B cell (primary cell): ENCODE results near the gene CYP2U1. TPM values are rescaled to one million over a fixed set of nuclear protein-coding genes. Genes with fewer than 3 reads are reported as not detected.

ENCODE experiments used
- ATAC-seq: fragments of 200-7000 bp; cut with Tn5 transposase; one replicate; pipeline ENCODE4 v1.10.0; 2021; ENCODE audit warnings: low read depth, mild to moderate bottlenecking, moderate number of reproducible peaks, moderate library complexity
- CTCF ChIA-PET: fragments of 350-600 bp; sonication (Branson Sonifier 250); formaldehyde crosslinking; loops from one replicate; lab custom pipeline; 2021; ENCODE audit warnings: antibody characterized with exemption, inconsistent platforms; lab: Charles Lee
- POLR2A ChIA-PET: fragments of 350-600 bp; sonication (Branson Sonifier 250); formaldehyde crosslinking; loops from one replicate; lab custom pipeline; 2021; ENCODE audit warnings: antibody characterized with exemption; lab: Charles Lee
- DNase-seq: peaks from one replicate; pipeline ENCODE4 v3.0.0; 2013
- H2AFZ ChIP-seq: 2 replicates; pipeline ENCODE4 v1.6.1; 2012; ENCODE audit warnings: mild to moderate bottlenecking, low read depth, low read length; ENCODE audit not compliant: insufficient read depth, poor library complexity, severe bottlenecking
- H3K27ac ChIP-seq, 2 donors: 1 replicate in 1 of 2; 2 replicates in 1 of 2; pipeline ENCODE4 v1.5.1; 2012 to 2013; ENCODE audit warnings: low read length in 2 of 2, mild to moderate bottlenecking in 2 of 2, moderate library complexity in 1 of 2
- H3K27me3 ChIP-seq, 4 experiments: fragments of 200-600 bp in 1 of 4; sonication (generic) in 1 of 4; replicated peaks in 1 of 4; 1 replicate in 2 of 4; 2 replicates in 2 of 4; pipeline versions ENCODE4 v1.6.1 to v1.7.0; 2013 to 2016; ENCODE audit warnings: low read length in 3 of 4, mild to moderate bottlenecking in 2 of 4, mixed read lengths in 1 of 4, moderate library complexity in 1 of 4; ENCODE audit not compliant: insufficient read depth in 4 of 4, control insufficient read depth in 3 of 4; ENCODE audit errors: control extremely low read depth in 1 of 4
- H3K36me3 ChIP-seq, 2 experiments: replicated peaks in 1 of 2; 1 replicate in 1 of 2; 2 replicates in 1 of 2; pipeline versions ENCODE4 v1.6.1 to v1.7.1; 2013; ENCODE audit warnings: low read length in 1 of 2; ENCODE audit not compliant: insufficient read depth in 2 of 2, control insufficient read depth in 1 of 2; ENCODE audit errors: control extremely low read depth in 1 of 2, extremely low read depth in 1 of 2
- H3K4me1 ChIP-seq, 2 donors: fragments of 200-600 bp in 1 of 2; sonication (generic) in 1 of 2; 1 replicate in 1 of 2; 2 replicates in 1 of 2; pipeline versions ENCODE4 v1.5.1 to v1.6.1; 2013 to 2017; ENCODE audit warnings: low read length in 2 of 2; ENCODE audit not compliant: control insufficient read depth in 2 of 2, insufficient read depth in 2 of 2
- H3K4me2 ChIP-seq: replicated peaks from 2 replicates; pipeline ENCODE3; 2012; ENCODE audit warnings: mild to moderate bottlenecking, low read depth, low read length; ENCODE audit not compliant: poor library complexity, severe bottlenecking
- H3K4me3 ChIP-seq, 5 experiments: fragments of 200-600 bp in 1 of 5; sonication (generic) in 1 of 5; 1 replicate in 3 of 5; 2 replicates in 2 of 5; pipeline versions ENCODE4 v1.5.1 to v1.7.0; 2011 to 2016; ENCODE audit warnings: low read length in 4 of 5, mild to moderate bottlenecking in 4 of 5, low read depth in 2 of 5, control low read depth in 1 of 5, moderate library complexity in 1 of 5; ENCODE audit not compliant: insufficient read depth in 1 of 5; ENCODE audit errors: control extremely low read depth in 1 of 5, extremely low read depth in 1 of 5
- H3K79me2 ChIP-seq: fragments of 200-600 bp; sonication (generic); one replicate; pipeline ENCODE4 v1.6.0; 2016; ENCODE audit warnings: low read length; ENCODE audit not compliant: control insufficient read depth, insufficient read depth
- H3K9ac ChIP-seq: fragments of 200-600 bp; sonication (generic); 2 replicates; pipeline ENCODE4 v1.6.1; 2017; ENCODE audit warnings: mild to moderate bottlenecking, low read length, moderate library complexity
- H3K9me3 ChIP-seq, 3 donors: one replicate each; pipeline versions ENCODE4 v1.6.1 to v1.7.1; 2013; ENCODE audit warnings: low read length in 2 of 3; ENCODE audit not compliant: control insufficient read depth in 2 of 3, insufficient read depth in 1 of 3; ENCODE audit errors: control extremely low read depth in 1 of 3
- H4K20me1 ChIP-seq: 2 replicates; pipeline ENCODE4 v1.6.0; 2012; ENCODE audit warnings: mild to moderate bottlenecking, low read length; ENCODE audit not compliant: insufficient read depth, control insufficient read depth, poor library complexity, severe bottlenecking
- H3K27ac Mint-ChIP-seq: one replicate; pipeline ENCODE4 v1.8.0; 2021; ENCODE audit warnings: mixed read lengths
- H3K27me3 Mint-ChIP-seq: one replicate; pipeline ENCODE4 v1.8.0; 2021; ENCODE audit warnings: mixed read lengths
- H3K4me1 Mint-ChIP-seq: one replicate; pipeline ENCODE4 v1.8.0; 2021; ENCODE audit warnings: mixed read lengths
- H3K4me3 Mint-ChIP-seq: one replicate; pipeline ENCODE4 v1.8.0; 2021; ENCODE audit warnings: mixed read lengths
- H3K9me3 Mint-ChIP-seq: one replicate; pipeline ENCODE4 v1.8.0; 2022; ENCODE audit warnings: mixed read lengths; ENCODE audit not compliant: insufficient read depth
- CTCF ChIP-seq: fragments of 200-600 bp; IDR thresholded peaks from one replicate; pipeline ENCODE4 v1.8.0; 2022; ENCODE audit warnings: antibody characterized with exemption, mild to moderate bottlenecking
- EZH2 ChIP-seq: IDR thresholded peaks from 2 replicates; pipeline ENCODE4 v1.6.1; 2012; ENCODE audit warnings: borderline replicate concordance, low read depth, mild to moderate bottlenecking, moderate library complexity, low read length; ENCODE audit not compliant: insufficient read depth, poor library complexity, severe bottlenecking
- WGBS: methylation state at CpG from one replicate; pipeline ENCODE4 v1.1.5; 2013; ENCODE audit warnings: missing lambda C conversion rate; ENCODE audit not compliant: insufficient coverage; 5-methylcytosine and 5-hydroxymethylcytosine counted together
- intact Hi-C: fragments of 100-400 bp; cut with micrococcal nuclease; formaldehyde crosslinking; loops from one replicate; pipeline ENCODE4 v1.10.0; 2022
- polyA plus RNA-seq: library from polyadenylated mRNA; depleted of rRNA; stranded (reverse); fragments of >200 nt; gene quantifications from 2 replicates; pipeline ENCODE4 v1.2.3, GENCODE V29; 2012
- total RNA-seq, 2 donors: library from RNA; stranded (reverse); fragments of 120-200 nt in 1 of 2; gene quantifications; 1 replicate in 1 of 2; 2 replicates in 1 of 2; pipeline versions ENCODE4 v1.2.3 to v1.2.4, GENCODE V29; 2013 to 2022

CYP2U1 gene
- total and polyA plus RNA-seq, 2 donors (not counting 1 experiment from before 2014, with no cell fraction given), result 6.1 to 17.6 TPM

- H3K27ac ChIP-seq, result no peak overlapping the region
- H3K36me3 ChIP-seq, result no peaks in the 10 kb centered on the region
- no peaks in the 10 kb centered on the region for H3K27me3 ChIP-seq
- H2AFZ ChIP-seq, result no peak overlapping the region
- Mint-ChIP-seq H3K9me3 (no peaks in the 10 kb centered on the region), H3K4me1 (no peaks in the 10 kb centered on the region), H3K4me3 (no peak overlapping the region), H3K27ac (no peak overlapping the region), H3K27me3 (peaks cover 31% of the 10 kb centered on the region)
- TF ChIP-seq CTCF, result no peak
- TF ChIP-seq EZH2, result no peak
- no peaks in the 10 kb centered on the region for H3K9me3 ChIP-seq
- intact Hi-C loops, result no loop called here
- H4K20me1 ChIP-seq, result no peaks in the 10 kb centered on the region
- no peak overlapping the region for H3K9ac ChIP-seq
- no peaks in the 10 kb centered on the region for H3K4me1 ChIP-seq
- H3K4me2 ChIP-seq, result no peak overlapping the region
- CTCF ChIA-PET, result no interaction called here
- POLR2A ChIA-PET, result no interaction called here
- no peaks in the 10 kb centered on the region for H3K79me2 ChIP-seq
- no peak for DNase-seq
- H3K4me3 ChIP-seq, result no peak overlapping the region
- ATAC-seq, result no peak
Measured at GRCh38 chr4:107897823-107898222, 33.5 kb upstream of the CYP2U1 start.

- no peaks in the 10 kb centered on the region for H3K4me1 ChIP-seq
- H2AFZ ChIP-seq, result no peak overlapping the region
- no peaks in the 10 kb centered on the region for H3K36me3 ChIP-seq
- TF ChIP-seq CTCF (no peak), EZH2 (no peak)
- Mint-ChIP-seq H3K27me3 (peaks cover 35% of the 10 kb centered on the region), H3K4me3 (no peak overlapping the region), H3K27ac (no peak overlapping the region), H3K4me1 (no peaks in the 10 kb centered on the region), H3K9me3 (no peaks in the 10 kb centered on the region)
- H3K4me2 ChIP-seq, result no peak overlapping the region
- 82% methylated on average over 4 of the region's 4 CpGs for WGBS
- no peaks in the 10 kb centered on the region for H3K9me3 ChIP-seq
- intact Hi-C loops, result no loop called here
- no peaks in the 10 kb centered on the region for H3K79me2 ChIP-seq
- ChIA-PET CTCF (no interaction called here), POLR2A (no interaction called here)
- H3K27ac ChIP-seq, result no peak overlapping the region
- H3K9ac ChIP-seq, result no peak overlapping the region
- H3K4me3 ChIP-seq, result no peak overlapping the region
- H4K20me1 ChIP-seq, result no peaks in the 10 kb centered on the region
- no peak for DNase-seq
- no peak for ATAC-seq
- no peaks in the 10 kb centered on the region for H3K27me3 ChIP-seq
Measured at GRCh38 chr4:107900067-107900466, 31.3 kb upstream of the CYP2U1 start.
